Measurements from ENCODE around the gene ZBTB17. TPM values are rescaled to one million over a fixed set of nuclear protein-coding genes. Genes with fewer than 3 reads are reported as not detected.

ZBTB17 gene
- total and polyA plus RNA-seq, 9 of the 15 experiments (the other 6 are each of a cell fraction or from before 2014, with no cell fraction given), result 1.1 to 53.4 (median 29.6) TPM

GRCh38 chr1:16018749-16019643 lies 43.1 kb upstream of the ZBTB17 start (continued):
- TF ChIP-seq UBTF (IDR thresholded peaks at IDR 0.05; ENCODE audit: borderline replicate concordance in 1 of 2, low read depth in 2 of 2, low read length in 2 of 2) (no peak), RFX1 (IDR thresholded peaks at IDR 0.05) (no peak), ETV1 (tag; conservative IDR thresholded peaks at IDR 0.05; ENCODE audit: low read depth) (no peak), ZNF436 (CRISPR knock-in tag; IDR thresholded peaks at IDR 0.05) (peak; percentile 59), CEBPB (tag; IDR thresholded peaks at IDR 0.05) (peak; percentile 79), KDM1A (IDR thresholded peaks at IDR 0.05) (0 out of 4 replicates have a peak, but pooled peaks of 1 of the 2 experiments have one; percentile 11), ZNF408 (CRISPR knock-in tag; IDR thresholded peaks at IDR 0.05; ENCODE audit: low read depth) (no peak)

All from K562 (cell line).